ENCODE data around the gene GPR87.

DNA sequence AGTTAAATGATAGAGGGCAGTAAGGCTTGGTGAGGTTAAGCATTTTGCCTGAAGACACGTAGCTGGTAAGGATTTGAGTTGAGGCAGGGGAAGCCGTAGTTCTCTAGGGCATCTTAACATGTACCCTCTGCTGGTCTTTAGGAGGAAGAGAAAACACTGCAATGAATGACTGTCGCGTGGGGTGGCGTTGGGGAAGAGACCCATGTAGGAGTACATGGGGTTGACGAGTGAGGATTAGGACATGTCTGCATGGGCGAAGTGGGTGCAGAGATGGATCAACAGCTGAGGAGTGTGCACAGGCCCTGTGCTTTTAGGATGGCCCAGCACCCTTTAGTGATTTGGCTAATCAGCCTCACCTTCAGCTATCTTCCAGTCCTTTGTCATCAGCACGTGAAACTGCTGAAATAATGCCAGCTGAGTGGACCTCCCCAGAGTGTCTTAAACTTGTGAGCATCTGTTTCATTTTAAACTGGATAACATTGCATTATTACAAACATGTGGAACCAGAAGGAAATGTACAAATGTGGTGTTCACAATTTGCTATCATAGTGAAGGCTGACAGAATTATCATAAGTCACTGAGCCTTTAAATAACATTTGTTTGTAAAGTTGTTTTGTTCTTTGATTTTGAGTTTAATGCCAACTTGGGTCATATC lies 53.6 kb downstream of the GPR87 start:
- TF ChIP-seq CTCF (conservative IDR thresholded peaks at IDR 0.05; ENCODE audit: low read depth, low read length), result no peak
- TF ChIP-seq EZH2 (IDR thresholded peaks at IDR 0.05; ENCODE audit: borderline replicate concordance, low read depth, low read length, poor library complexity, severe bottlenecking), result no peak
